C1 segment of cervical spinal cord (tissue), 14 donors: ENCODE data around the gene SUPT20HL2.
A peak's percentile ranks its signal among the peaks of the same experiment; 100 is the strongest.
"Not testable (repeated sequence)": the region's sequence is repeated elsewhere in the genome, so short reads cannot be mapped to it uniquely, and the experiment has no call there.

Experiments used
- DNase-seq, 14 donors: peaks; one replicate each; lab custom pipeline; 2025; lab: John Stamatoyannopoulos, UW

The SUPT20HL2 gene

DNA sequence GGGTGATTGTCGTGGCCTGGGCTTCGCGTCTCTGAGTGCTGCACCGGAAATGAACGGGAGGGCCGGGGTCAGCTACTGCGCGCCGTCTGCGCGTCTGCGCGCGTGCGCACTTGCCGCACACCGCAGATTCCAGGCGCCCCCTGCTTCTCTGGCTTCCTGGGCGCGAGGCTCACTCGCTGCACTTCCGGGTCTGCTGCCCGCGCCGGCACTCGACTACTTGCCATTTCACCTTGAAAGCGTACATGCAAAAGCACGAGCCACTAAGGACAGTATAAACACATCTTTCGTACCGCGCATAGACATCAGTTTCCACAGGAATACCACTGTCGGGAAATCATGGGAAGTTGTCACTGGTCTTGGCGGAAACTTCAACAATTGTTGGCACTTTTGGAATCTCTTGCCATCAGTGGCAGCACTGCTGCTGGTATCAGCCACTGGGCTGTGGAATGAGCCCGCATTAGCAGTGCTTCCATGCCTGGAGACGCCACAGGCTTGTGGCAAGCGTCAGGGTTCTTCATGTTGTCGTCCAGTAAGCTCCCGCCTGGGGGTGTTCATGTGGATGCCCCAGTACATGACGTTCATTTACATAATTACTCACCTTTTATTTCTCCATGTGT is at the start of gene SUPT20HL2:
TSS of gene SUPT20HL2 (minus strand) at position 51 of the 617 bp plus-strand sequence. CDS start 754 bp downstream, outside the sequence.
- no peak for DNase-seq

- not testable (repeated sequence) for DNase-seq
These were observed 48.3 kb upstream of the SUPT20HL2 start for GRCh38 chrX:24362089-24362745.

DNA sequence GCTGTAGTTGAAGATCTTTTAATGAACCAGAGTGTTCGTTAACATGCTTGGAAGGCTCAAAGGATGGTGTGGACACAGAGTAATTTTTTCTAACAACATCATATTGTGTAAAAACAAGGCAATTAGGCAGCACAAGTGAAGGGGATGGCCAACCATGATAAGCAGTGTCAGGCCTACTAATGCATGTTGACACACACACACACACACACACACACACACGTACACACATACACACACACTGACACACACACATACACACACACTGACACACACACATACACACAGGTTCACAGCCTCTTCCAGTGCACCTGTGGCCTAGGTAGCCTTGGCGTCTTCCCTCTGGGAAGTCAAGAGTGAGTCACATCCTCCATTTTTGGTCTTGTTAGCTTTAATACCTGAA is 46.4 kb upstream of the SUPT20HL2 start, which contains the start of gene SUPT20HL1:
TSS of gene SUPT20HL1 (plus strand) at position 368 of the 400 bp plus-strand sequence. CDS start 2,122 bp downstream, outside the sequence.
- DNase-seq = no peak

- DNase-seq = no peak
These were observed 43.2 kb upstream of the SUPT20HL2 start for GRCh38 chrX:24357106-24357505.

DNA sequence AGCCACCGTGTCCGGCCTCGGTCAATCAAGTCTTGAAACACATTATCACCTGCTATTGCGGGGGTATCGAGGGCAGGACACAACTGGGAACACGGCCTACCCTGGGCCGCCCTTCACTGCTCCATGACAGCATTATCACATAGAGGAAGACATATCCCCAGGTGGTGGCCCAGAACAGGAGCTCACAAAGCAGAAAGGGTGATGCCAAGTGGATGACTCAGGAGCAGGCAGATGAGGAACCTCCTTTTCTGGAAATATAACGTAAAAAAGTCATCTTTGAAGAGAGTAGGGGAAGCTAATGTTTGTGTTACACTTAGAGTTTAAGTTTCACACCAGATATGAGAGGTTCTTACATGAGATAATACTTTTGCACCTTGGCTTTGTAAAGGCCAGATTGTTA is 41.2 kb upstream of the SUPT20HL2 start:
- DNase-seq = no peak

DNA sequence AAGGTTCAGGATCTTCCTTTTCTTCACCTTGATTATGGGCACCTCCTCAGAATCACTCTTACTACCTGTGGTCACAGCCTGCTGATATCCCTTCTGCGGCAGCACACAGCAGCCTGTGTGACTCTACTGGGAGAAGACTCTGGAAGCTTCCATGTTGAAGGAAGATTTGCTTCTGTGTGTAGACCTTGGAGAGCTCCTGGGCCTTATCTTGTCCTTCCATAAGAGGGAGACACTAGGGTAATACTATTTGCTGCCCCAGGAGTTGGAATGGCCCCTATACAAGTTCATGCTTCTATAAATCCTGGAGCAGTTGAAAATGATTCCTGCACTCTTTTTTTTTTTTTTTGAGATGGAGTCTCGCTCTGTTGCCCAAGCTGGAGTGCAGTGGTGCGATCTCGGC is 36.3 kb upstream of the SUPT20HL2 start:
- DNase-seq = no peak

DNA sequence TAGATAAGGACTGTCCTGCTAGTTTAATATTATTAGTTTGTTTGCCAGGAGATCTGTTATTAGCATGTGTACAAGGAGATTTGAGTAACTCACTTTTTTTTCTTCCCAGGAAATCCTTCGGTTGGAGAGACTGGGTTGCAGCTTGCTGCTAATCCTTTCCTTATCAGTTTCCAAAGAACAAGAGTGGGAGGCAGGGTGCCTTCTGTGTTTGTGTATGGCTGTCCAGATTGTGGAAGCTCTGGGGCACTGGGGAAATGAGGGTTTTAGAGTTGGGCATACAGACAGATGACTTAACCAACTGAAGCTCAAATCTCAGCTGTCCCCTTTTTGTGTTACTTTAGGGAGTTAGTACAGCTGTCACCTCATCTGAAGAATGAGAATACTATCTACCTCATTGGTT is 34.0 kb upstream of the SUPT20HL2 start:
- DNase-seq = no peak

DNA sequence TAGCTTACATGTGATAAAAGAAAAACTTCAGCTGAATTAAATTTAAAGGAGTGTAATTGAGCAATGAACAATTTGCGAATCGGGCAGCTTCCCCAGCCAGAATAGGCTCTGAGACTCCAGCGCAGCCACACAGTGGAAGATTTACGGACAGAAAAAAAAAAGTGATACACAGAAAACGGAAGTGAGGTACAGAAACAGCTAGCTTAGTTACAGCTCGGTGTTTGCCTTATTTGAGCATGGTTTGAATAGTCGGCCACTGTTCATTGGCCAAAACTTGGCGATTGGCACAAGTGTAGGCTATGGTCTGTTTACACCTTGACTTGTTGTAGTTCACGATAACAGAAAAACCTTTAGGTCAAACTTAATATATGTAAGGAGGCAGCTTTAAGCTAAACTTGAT is 29.9 kb upstream of the SUPT20HL2 start:
- no peak for DNase-seq

GRCh38 chrX:24341795-24342194 is 27.9 kb upstream of the SUPT20HL2 start:
- DNase-seq = no peak

DNA sequence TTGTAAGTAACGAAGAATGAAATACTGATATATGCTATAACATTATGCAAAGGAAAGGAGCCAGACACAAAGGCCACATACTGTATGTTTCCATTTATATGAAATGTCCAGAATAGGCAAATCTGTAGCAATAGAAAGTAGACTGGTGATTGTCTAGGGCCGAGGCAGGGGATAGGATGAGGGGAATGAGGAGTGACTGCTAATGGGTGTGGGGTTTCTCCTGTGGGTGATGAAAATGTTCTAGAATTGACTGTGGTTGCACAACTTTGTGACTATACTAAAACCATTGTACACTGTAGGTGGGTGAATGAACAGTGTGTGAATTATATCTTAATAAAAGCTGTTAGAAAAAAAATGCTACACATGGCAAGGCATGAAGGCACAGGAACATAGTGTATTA is 26.6 kb upstream of the SUPT20HL2 start:
- no peak for DNase-seq

GRCh38 chrX:24339911-24340310 is 26.0 kb upstream of the SUPT20HL2 start:
- DNase-seq = no peak

DNA sequence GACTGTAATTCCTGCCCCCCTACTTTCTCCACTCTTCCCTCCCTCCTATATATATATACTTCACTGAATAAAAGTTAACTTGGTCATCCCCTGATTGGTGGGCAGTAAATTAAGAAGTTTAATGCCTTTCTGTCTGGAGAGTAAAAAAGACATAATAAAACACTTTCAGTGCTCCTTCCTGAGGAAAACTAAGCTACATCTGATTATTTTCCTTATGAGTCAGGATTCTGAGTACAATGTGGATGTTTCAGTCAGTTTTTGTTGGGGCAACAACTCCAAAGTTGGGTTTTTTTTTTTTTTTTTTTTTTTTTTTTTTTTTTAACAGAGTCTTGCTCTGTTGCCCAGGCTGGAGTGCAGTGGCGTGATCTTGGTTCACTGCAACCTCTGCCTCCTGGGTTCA is 22.0 kb upstream of the SUPT20HL2 start:
- no peak for DNase-seq

DNA sequence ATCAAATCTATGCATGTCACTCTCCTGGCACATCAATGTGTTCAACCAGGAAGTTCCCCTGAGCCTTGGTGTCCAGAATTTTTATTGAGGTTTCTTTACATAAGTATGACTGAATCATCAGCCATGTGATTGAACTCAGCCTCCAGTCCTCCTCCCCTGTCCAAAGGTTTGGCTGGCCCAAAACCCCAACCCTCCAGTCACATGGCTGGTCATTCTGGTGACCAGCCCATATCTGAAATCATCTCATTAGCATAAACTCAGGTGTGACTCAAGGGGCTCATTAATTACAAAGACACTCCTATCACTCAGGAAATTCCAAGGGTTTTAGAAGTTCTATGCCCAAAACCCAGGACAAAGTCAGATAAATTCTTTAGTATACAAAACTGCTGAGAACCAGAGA is 20.6 kb upstream of the SUPT20HL2 start:
- no peak for DNase-seq

DNA sequence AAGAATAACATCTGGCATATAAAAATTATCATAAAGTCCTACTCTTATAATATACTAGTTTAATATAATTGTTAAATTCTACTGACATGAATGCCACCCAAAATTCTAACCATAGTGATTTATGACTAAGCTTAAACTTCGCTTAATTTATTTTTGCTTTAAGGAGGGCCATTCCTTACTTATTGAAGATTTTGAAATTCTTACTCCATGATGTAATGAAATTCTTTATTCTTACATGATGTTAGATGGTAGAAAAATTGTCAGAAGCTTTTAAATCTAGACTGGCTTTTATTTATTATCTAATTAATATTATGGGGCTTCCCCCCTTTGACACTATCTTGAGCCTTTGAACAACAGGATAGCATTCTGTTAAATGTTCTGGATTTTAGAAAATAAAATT is 19.5 kb upstream of the SUPT20HL2 start:
- no peak for DNase-seq

DNA sequence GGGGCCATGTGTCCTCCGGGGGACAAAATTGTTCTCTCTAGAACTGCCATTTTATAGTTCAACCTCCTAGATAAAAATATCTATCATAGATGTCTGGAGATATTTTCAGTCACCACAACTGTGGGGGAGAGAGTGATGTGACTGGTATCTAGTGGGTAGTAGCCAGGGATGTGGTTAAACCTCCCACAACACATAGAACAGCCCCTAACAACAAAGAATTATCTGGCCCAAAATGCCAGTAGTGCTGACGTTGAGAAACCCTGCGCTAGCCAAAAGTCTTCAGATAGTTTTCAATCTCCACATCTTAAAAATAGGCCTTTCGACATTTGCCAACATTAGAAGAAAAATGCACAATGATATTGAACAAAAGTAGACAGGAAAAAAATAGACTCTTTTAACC is 19.0 kb upstream of the SUPT20HL2 start:
- DNase-seq = no peak

- no peak for DNase-seq
These were observed 11.4 kb upstream of the SUPT20HL2 start for GRCh38 chrX:24325231-24325630.

- no peak for DNase-seq
These were observed 8.0 kb upstream of the SUPT20HL2 start for GRCh38 chrX:24321741-24322395.

DNA sequence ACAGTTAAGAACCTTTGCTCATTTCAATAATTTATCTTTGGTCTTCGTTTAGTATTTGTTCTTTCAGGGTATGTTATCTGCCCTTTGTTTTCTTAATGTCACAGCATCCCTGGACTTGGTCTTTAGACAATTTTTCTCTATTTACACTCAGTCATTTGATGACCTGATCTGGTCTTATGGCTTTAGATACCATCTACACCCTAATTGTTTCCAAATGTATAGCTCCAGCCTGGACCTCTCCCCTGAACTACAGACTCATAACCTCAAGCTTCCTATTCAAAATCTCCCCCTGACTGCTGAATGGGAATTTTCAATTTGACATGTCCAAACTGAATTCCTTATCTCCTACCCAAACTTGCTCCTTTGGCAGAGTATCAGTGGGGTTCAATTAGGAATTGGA is 3.7 kb upstream of the SUPT20HL2 start:
- no peak for DNase-seq

DNA sequence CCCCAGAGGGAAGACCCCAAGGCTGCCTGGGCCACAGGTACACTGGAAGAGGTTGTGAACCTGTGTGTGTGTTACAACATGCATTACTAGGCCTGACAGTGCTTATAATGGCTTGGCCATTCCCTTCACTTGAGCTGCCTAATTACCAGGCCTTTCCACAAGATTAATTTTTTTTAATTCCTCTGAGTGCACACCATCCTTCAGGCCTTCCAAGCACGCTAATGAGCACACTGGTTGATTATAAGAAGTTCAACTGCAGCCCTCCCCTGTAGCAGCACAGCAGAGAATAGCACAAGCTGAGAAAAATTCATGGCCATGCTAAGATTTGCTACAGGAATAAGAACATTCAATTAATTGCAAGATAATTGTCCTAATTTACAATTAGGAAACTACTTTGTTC is 2.2 kb upstream of the SUPT20HL2 start:
- no peak for DNase-seq

DNA sequence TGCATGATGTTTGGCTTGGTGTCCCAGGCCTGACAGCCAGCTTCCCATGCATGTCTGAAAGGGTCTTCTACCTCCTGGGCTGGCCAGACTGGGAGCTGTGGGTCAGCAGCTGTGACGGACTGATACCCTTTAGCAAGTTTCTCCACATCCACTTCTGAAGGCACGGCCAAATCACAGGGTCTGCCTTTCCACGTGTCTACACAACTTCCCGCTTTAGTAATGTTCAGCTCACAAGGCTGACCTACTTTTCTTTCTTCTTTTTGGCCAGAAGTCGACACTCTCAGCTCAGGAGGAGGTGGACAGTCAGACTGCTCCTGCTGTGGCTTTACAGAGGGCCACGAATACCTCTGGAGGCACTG is 1.6 kb downstream of the SUPT20HL2 start:
- DNase-seq = peak in 2 of 14 donors; percentile 0 to 1

DNA sequence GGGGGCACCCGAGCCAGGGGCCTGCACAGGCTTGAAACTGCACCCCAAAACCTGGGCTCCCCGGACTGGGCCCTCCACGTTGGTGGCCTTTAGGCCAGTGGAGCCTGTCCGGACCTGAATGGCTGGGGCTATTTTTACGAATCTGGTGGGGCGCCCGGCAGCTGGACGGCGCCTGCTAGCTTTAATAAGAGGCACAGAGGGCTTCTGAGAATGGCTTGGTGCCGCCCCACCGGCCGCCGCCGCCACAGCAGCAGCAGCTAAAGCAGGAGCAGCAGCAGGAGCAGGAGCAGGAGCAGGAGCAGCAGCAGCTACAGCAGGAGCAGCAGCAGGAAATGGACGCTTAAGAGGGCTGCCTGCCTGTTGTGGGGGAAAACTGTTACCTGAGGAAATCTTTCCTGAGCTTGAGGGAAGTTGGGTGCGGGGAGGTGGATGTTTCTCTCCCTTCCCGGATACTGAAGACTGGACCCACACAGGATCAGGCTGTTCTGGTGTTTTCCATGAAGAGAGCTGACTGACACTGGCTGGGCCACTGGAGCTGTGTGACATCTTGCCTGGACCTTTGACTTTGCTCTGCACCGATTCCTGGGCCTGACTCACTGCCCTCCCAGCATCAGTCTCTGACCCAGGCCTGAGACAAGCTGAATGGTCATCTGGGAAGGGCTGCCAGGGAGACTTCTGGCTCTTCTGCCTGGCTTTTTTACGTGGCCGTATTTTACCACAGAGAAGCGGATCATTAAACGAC is 2.2 kb downstream of the SUPT20HL2 start:
- not testable (repeated sequence) for DNase-seq

DNA sequence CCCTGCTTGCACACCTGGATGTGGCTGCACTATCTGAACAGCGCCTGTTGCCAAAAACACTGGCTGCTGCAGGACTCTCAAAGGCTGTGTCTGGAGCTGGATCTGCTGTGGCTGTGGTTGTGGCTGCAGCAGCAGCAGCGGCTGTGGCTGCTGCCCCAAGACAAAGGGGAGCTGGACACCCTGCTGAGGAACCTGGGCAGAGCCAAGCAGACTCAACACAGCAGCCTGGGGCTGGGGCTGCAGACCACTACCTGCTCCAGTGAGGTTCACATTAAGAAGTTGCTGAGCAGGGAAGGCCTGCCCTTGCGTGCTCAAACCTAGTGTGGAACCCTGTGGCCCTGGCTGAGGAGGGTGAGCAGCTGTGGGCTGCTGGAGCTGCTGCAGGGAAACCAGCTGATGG is 3.0 kb downstream of the SUPT20HL2 start:
- not testable (repeated sequence) for DNase-seq
